GM23338 (cell line): Measurements from ENCODE around the gene FAM9A. TPM values are rescaled to one million over a fixed set of nuclear protein-coding genes. Genes with fewer than 3 reads are reported as not detected.

Experiments used
- ATAC-seq: fragments of 200-7000 bp; cut with Tn5 transposase; 3 replicates; pipeline ENCODE4 v1.9.1; 2020
- DNase-seq: peaks from one replicate; pipeline ENCODE4 v3.0.0-alpha.2; 2015; ENCODE audit warnings: low spot score
- H2AFZ ChIP-seq: fragments of 200-600 bp; sonication (generic); 2 replicates; pipeline ENCODE4 v1.8.0; 2016; ENCODE audit warnings: antibody characterized with exemption, mild to moderate bottlenecking, moderate library complexity
- H3F3A ChIP-seq: fragments of 200-600 bp; sonication (generic); replicated peaks from 2 replicates; pipeline ENCODE4 v1.8.0; 2017; ENCODE audit warnings: antibody characterized with exemption, mixed run types, low read depth
- H3K27ac ChIP-seq: fragments of 200-600 bp; sonication (generic); 2 replicates; pipeline ENCODE4 v1.6.1; 2016; ENCODE audit warnings: low read depth
- H3K27me3 ChIP-seq: fragments of 200-600 bp; sonication (generic); 2 replicates; pipeline ENCODE4 v1.8.0; 2016; ENCODE audit warnings: mild to moderate bottlenecking, mixed run types, moderate library complexity; ENCODE audit not compliant: insufficient read depth
- H3K36me3 ChIP-seq: fragments of 200-600 bp; sonication (generic); 2 replicates; pipeline ENCODE4 v1.8.0; 2016; ENCODE audit warnings: mild to moderate bottlenecking; ENCODE audit not compliant: insufficient read depth
- H3K4me1 ChIP-seq: fragments of 200-600 bp; sonication (generic); 2 replicates; pipeline ENCODE4 v1.8.0; 2016; ENCODE audit warnings: mild to moderate bottlenecking, moderate library complexity; ENCODE audit not compliant: insufficient read depth
- H3K4me2 ChIP-seq: fragments of 200-600 bp; sonication (generic); 2 replicates; pipeline ENCODE4 v1.7.1; 2017; ENCODE audit warnings: mixed run types
- H3K4me3 ChIP-seq: fragments of 200-600 bp; sonication (generic); 2 replicates; pipeline ENCODE4 v1.6.1; 2016; ENCODE audit warnings: mixed run types
- H3K79me2 ChIP-seq: fragments of 200-600 bp; sonication (generic); replicated peaks from 2 replicates; pipeline ENCODE4 v1.8.0; 2017; ENCODE audit warnings: mild to moderate bottlenecking; ENCODE audit not compliant: insufficient read depth
- H3K9me2 ChIP-seq: fragments of 200-600 bp; sonication (generic); 2 replicates; pipeline ENCODE4 v1.8.0; 2017; ENCODE audit not compliant: insufficient read depth
- H4K20me1 ChIP-seq: fragments of 200-600 bp; sonication (generic); replicated peaks from 2 replicates; pipeline ENCODE4 v1.8.0; 2017; ENCODE audit warnings: mild to moderate bottlenecking; ENCODE audit not compliant: insufficient read depth
- H3K27ac Mint-ChIP-seq: 2 replicates; pipeline ENCODE4 v1.8.0; 2020; ENCODE audit warnings: inconsistent platforms, mild to moderate bottlenecking, moderate library complexity, mixed read lengths
- H3K27me3 Mint-ChIP-seq: 3 replicates; pipeline ENCODE4 v1.8.0; 2022; ENCODE audit warnings: low read depth, mild to moderate bottlenecking, moderate library complexity, mixed read lengths, inconsistent platforms; ENCODE audit not compliant: insufficient read depth, poor library complexity
- H3K36me3 Mint-ChIP-seq: 3 replicates; pipeline ENCODE4 v1.8.0; 2021; ENCODE audit warnings: low read depth, mild to moderate bottlenecking, inconsistent platforms, moderate library complexity, mixed read lengths
- H3K4me1 Mint-ChIP-seq: 3 replicates; pipeline ENCODE4 v1.8.0; 2020; ENCODE audit warnings: mild to moderate bottlenecking, inconsistent platforms, mixed read lengths
- H3K4me3 Mint-ChIP-seq: 3 replicates; pipeline ENCODE4 v1.8.0; 2021; ENCODE audit warnings: moderate library complexity, mild to moderate bottlenecking, inconsistent platforms, mixed read lengths
- H3K9me3 Mint-ChIP-seq: 3 replicates; pipeline ENCODE4 v1.8.0; 2020; ENCODE audit warnings: moderate library complexity, mild to moderate bottlenecking, inconsistent platforms, mixed read lengths
- EZH2 ChIP-seq: fragments of 200-600 bp; sonication (generic); IDR thresholded peaks from one replicate; pipeline ENCODE4 v1.8.0; 2017; ENCODE audit warnings: antibody characterized with exemption, mild to moderate bottlenecking, low read depth; ENCODE audit not compliant: unreplicated experiment
- JUNB ChIP-seq: IDR thresholded peaks from one replicate; pipeline ENCODE4 v1.6.1; 2016; ENCODE audit warnings: antibody characterized with exemption; ENCODE audit not compliant: unreplicated experiment
- POLR2AphosphoS5 ChIP-seq: IDR thresholded peaks from 2 replicates; pipeline ENCODE4 v1.6.1; 2016; ENCODE audit warnings: antibody characterized with exemption, low read depth
- ZNF114 ChIP-seq: fragments of 250-450 bp; sonication (Bioruptor Pico); IDR thresholded peaks from 2 replicates; pipeline ENCODE4 v1.5.0; 2020; ENCODE audit warnings: mild to moderate bottlenecking, moderate library complexity
- polyA plus RNA-seq: library from polyadenylated mRNA; unstranded; fragments of >200 nt; fragmentation: Nextera tagmentation; extraction: Ambion mirVana; gene quantifications from 2 replicates; pipeline ENCODE4 v1.2.1, GENCODE V29; 2016
- total RNA-seq: library from RNA; depleted of rRNA; stranded (reverse); fragments of >200 nt; shearing (Covaris generic); gene quantifications from 2 replicates; pipeline ENCODE4 v1.2.3, GENCODE V29; 2014
- TF ChIP-seq, protein P1 (sequence below): IDR thresholded peaks from 2 replicates; pipeline ENCODE4 v1.6.1; 2016; ENCODE audit warnings: antibody characterized with exemption
- TF ChIP-seq, protein P2 (sequence below), 2 experiments: fragments of 200-600 bp in 1 of 2; sonication (generic) in 1 of 2; conservative IDR thresholded peaks; 2 replicates each; pipeline versions ENCODE4 v1.5.1 to v1.6.1; 2016 to 2017; ENCODE audit warnings: antibody characterized with exemption in 2 of 2, low read depth in 2 of 2, mild to moderate bottlenecking in 2 of 2, moderate library complexity in 1 of 2
- TF ChIP-seq, protein P3 (sequence below): fragments of 250-450 bp; sonication (Bioruptor Pico); IDR thresholded peaks from 2 replicates; pipeline ENCODE4 v1.5.0; 2020; ENCODE audit warnings: mild to moderate bottlenecking, moderate library complexity

Gene FAM9A
- total and polyA plus RNA-seq, 2 experiments from 2014 or later = not detected

DNA sequence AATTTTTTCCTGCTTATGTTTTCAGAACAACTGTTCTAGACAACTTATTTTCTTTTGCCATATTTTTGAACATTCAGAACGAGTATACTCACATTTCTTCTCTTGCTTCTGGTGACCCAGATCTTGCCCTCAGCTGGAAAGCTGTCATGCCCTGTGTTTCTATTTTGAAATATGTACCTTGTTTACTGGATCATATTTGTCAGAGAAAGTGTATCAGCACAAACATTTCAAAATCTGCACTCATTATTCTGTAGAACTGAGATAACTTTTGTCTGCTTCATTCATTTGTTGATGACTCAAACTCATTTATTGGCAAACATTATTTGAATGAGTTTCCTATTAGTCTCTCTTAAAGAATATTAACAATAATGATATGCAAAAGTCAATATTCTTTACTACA lies 46.2 kb upstream of the FAM9A start:
- H3K79me2 ChIP-seq = no peaks in the 10 kb centered on the region
- H3K27me3 ChIP-seq = no peaks in the 10 kb centered on the region
- H3K9me3 Mint-ChIP-seq = no peaks in the 10 kb centered on the region
- no peak for DNase-seq
- H3K9me2 ChIP-seq = no peaks in the 10 kb centered on the region
- H3K27ac ChIP-seq = no peak overlapping the region
- no peaks in the 10 kb centered on the region for H3K4me1 ChIP-seq
- peaks cover 3% of the 10 kb centered on the region for H3K27me3 Mint-ChIP-seq
- TF ChIP-seq, protein P1, sequence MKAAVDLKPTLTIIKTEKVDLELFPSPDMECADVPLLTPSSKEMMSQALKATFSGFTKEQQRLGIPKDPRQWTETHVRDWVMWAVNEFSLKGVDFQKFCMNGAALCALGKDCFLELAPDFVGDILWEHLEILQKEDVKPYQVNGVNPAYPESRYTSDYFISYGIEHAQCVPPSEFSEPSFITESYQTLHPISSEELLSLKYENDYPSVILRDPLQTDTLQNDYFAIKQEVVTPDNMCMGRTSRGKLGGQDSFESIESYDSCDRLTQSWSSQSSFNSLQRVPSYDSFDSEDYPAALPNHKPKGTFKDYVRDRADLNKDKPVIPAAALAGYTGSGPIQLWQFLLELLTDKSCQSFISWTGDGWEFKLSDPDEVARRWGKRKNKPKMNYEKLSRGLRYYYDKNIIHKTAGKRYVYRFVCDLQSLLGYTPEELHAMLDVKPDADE = no peak
- TF ChIP-seq ZNF114 (CRISPR knock-in tag) (no peak), POLR2AphosphoS5 (no peak), JUNB (no peak), EZH2 (no peak)
- TF ChIP-seq, protein P2, sequence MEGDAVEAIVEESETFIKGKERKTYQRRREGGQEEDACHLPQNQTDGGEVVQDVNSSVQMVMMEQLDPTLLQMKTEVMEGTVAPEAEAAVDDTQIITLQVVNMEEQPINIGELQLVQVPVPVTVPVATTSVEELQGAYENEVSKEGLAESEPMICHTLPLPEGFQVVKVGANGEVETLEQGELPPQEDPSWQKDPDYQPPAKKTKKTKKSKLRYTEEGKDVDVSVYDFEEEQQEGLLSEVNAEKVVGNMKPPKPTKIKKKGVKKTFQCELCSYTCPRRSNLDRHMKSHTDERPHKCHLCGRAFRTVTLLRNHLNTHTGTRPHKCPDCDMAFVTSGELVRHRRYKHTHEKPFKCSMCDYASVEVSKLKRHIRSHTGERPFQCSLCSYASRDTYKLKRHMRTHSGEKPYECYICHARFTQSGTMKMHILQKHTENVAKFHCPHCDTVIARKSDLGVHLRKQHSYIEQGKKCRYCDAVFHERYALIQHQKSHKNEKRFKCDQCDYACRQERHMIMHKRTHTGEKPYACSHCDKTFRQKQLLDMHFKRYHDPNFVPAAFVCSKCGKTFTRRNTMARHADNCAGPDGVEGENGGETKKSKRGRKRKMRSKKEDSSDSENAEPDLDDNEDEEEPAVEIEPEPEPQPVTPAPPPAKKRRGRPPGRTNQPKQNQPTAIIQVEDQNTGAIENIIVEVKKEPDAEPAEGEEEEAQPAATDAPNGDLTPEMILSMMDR (conservative IDR thresholded peaks at IDR 0.05; ENCODE audit: low read depth in 2 of 2) = no peak
- TF ChIP-seq, protein P3, sequence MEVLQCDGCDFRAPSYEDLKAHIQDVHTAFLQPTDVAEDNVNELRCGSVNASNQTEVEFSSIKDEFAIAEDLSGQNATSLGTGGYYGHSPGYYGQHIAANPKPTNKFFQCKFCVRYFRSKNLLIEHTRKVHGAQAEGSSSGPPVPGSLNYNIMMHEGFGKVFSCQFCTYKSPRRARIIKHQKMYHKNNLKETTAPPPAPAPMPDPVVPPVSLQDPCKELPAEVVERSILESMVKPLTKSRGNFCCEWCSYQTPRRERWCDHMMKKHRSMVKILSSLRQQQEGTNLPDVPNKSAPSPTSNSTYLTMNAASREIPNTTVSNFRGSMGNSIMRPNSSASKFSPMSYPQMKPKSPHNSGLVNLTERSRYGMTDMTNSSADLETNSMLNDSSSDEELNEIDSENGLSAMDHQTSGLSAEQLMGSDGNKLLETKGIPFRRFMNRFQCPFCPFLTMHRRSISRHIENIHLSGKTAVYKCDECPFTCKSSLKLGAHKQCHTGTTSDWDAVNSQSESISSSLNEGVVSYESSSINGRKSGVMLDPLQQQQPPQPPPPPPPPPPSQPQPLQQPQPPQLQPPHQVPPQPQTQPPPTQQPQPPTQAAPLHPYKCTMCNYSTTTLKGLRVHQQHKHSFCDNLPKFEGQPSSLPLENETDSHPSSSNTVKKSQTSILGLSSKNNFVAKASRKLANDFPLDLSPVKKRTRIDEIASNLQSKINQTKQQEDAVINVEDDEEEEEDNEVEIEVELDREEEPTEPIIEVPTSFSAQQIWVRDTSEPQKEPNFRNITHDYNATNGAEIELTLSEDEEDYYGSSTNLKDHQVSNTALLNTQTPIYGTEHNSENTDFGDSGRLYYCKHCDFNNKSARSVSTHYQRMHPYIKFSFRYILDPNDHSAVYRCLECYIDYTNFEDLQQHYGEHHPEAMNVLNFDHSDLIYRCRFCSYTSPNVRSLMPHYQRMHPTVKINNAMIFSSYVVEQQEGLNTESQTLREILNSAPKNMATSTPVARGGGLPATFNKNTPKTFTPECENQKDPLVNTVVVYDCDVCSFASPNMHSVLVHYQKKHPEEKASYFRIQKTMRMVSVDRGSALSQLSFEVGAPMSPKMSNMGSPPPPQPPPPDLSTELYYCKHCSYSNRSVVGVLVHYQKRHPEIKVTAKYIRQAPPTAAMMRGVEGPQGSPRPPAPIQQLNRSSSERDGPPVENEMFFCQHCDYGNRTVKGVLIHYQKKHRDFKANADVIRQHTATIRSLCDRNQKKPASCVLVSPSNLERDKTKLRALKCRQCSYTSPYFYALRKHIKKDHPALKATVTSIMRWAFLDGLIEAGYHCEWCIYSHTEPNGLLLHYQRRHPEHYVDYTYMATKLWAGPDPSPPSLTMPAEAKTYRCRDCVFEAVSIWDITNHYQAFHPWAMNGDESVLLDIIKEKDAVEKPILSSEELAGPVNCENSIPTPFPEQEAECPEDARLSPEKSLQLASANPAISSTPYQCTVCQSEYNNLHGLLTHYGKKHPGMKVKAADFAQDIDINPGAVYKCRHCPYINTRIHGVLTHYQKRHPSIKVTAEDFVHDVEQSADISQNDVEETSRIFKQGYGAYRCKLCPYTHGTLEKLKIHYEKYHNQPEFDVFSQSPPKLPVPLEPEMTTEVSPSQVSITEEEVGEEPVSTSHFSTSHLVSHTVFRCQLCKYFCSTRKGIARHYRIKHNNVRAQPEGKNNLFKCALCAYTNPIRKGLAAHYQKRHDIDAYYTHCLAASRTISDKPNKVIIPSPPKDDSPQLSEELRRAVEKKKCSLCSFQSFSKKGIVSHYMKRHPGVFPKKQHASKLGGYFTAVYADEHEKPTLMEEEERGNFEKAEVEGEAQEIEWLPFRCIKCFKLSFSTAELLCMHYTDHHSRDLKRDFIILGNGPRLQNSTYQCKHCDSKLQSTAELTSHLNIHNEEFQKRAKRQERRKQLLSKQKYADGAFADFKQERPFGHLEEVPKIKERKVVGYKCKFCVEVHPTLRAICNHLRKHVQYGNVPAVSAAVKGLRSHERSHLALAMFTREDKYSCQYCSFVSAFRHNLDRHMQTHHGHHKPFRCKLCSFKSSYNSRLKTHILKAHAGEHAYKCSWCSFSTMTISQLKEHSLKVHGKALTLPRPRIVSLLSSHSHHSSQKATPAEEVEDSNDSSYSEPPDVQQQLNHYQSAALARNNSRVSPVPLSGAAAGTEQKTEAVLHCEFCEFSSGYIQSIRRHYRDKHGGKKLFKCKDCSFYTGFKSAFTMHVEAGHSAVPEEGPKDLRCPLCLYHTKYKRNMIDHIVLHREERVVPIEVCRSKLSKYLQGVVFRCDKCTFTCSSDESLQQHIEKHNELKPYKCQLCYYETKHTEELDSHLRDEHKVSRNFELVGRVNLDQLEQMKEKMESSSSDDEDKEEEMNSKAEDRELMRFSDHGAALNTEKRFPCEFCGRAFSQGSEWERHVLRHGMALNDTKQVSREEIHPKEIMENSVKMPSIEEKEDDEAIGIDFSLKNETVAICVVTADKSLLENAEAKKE = no peak
- H3K4me3 Mint-ChIP-seq = no peak overlapping the region
- H3K36me3 Mint-ChIP-seq = no peaks in the 10 kb centered on the region
- H3K36me3 ChIP-seq = no peaks in the 10 kb centered on the region
- no peak overlapping the region for H3K4me3 ChIP-seq
- no peak overlapping the region for H3K4me2 ChIP-seq
- ATAC-seq = no peak
- no peak overlapping the region for H2AFZ ChIP-seq
- H3K4me1 Mint-ChIP-seq = no peaks in the 10 kb centered on the region
- no peaks in the 10 kb centered on the region for H3F3A ChIP-seq
- no peak overlapping the region for H3K27ac Mint-ChIP-seq
- H4K20me1 ChIP-seq = no peaks in the 10 kb centered on the region
